Right renal pelvis (tissue), 4 donors: ENCODE measurements around the gene OLFML1. TPM values are rescaled to one million over a fixed set of nuclear protein-coding genes. Genes with fewer than 3 reads are reported as not detected.

ENCODE experiments used
- DNase-seq, 4 donors: peaks; one replicate each; pipeline ENCODE4 v3.0.0-alpha.2; 2013; ENCODE audit warnings: low read depth in 4 of 4, low spot score in 3 of 4, missing footprints in 1 of 4
- polyA plus RNA-seq, 4 donors: library from polyadenylated mRNA; unstranded; fragments of 120-200 nt; gene quantifications; one replicate each; pipeline ENCODE4 v1.2.1, GENCODE V29; 2013; ENCODE audit not compliant: insufficient read length in 4 of 4

OLFML1 gene
- polyA plus RNA-seq, 4 donors = 35.4 to 45.5 (median 42.7) TPM

DNA sequence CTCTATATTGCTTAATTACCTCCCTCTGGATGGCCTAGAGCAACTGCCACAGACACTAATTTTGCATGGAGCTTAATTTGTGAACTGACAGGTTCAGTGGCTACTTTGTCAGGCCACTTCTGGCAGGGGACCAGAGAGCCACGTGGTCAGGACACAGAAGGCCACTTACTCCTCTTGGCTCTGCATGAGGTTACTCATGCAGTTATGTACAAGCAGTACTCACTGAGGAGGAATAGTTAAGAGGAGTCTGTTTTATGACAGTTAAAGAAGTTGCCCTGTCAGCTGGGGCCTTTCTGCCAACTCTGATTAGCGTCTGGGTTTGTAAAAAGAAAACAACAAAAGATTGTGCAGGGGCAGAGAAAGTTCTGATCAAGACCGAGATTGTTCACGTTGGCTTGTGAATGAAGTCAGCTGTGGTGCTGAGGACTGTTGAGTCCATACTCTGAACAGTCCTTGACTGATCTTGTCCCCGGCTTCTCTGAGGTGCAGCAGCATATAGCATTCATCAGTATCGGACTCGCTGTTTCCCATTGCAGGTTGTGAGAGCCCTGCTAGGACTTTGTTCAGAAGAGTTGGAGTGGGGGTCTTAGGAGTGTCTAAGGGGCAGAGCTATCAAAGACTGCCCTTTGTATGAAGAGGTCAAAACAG, 69.9 kb downstream of the OLFML1 start:
- no peak for DNase-seq

DNA sequence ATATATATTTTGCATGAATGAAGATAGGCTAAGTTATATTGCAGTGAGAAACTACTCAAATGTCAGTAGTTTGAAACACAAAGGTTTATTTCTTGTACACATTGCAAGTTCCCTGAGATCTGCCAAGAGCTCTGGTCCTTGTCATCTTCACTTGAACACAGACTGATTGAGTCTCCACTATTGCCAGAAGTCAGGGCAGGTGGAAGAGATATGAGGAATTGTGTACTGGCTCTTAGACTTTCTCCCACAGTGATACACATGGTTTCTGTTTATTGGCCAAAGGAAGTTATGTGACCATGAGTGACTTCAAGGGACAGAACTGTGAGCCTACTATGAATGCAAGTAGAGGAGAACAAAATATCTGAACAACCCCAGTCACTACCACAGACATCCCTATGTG, 72.7 kb downstream of the OLFML1 start:
- DNase-seq = no peak

DNA sequence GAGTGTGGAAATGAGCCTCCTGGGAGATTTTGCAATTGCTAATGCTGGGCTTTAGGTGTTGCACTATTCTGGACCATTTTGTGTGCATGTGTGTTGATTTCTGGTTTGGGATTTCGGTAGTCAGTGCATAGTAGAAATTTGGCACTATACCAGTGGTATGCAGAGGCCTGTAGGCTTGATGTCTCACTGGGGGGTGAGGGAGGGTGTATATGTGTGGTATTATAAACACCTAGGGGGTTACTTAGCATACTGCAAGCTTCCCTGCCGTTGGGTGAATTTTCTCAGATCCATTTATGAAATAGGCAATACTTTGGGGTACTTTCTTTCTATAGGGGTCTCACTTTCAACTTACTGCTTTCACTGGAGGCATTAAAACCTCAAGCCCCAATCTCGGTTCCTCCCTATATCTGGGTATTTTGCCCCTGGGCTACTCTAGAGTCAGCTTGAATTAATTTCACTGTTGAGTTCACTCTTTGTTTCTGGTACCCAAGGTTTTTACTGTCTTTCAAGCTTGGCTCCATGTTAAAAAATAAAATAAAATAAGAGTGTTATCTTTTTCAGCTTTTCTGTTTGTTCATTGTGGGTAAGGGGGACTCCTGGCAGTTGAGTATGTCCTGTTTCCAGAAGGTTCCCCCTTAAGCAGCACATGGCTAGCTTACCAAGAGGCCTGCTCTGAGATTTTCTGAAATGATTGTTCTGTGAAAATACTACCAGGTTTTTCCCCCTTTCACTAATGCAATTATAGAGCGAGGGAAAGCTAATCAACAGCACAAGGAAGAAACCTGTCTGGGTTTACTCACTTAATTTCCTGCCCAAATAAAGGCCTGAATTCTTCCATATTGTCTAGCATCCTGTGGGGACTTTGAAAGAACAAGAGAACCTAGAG, 74.3 kb downstream of the OLFML1 start:
- no peak for DNase-seq

Other genes with a start within 250 kb of the OLFML1 start
- 1 to 10 TPM; 4.1 to 5.1 (median 4.7) TPM for gene SYT9, start 233.6 kb upstream of the OLFML1 start, polyA plus RNA-seq
- 10 to 100 TPM; 44.6 to 73.6 (median 48.5) TPM for gene PPFIBP2, start 28.5 kb downstream of the OLFML1 start, polyA plus RNA-seq
- 10 to 100 TPM; 27.0 to 31.4 (median 28.1) TPM for gene CYB5R2, start 188.0 kb downstream of the OLFML1 start, polyA plus RNA-seq
- 1 to 10 TPM; 5.6 to 7.1 (median 6.5) TPM for gene OVCH2, start 221.0 kb downstream of the OLFML1 start, polyA plus RNA-seq